T-helper 2 cell treated with Interferon-gamma antibody and Interleukin-4, amounts not matched to agents 5 μg/mL and 100 μg/mL, for 36 hours (primary cell): ENCODE measurements around the gene NHS.

ENCODE experiments used
- DNase-seq: peaks from one replicate; pipeline ENCODE4 v3.0.0; 2021; ENCODE audit warnings: low spot score
- H3K27ac Mint-ChIP-seq: one replicate; pipeline ENCODE4 v1.8.0; 2021; ENCODE audit warnings: mild to moderate bottlenecking, mixed read lengths
- H3K27me3 Mint-ChIP-seq: one replicate; pipeline ENCODE4 v1.8.0; 2021; ENCODE audit warnings: low read depth, mixed read lengths
- H3K36me3 Mint-ChIP-seq: one replicate; pipeline ENCODE4 v1.8.0; 2021; ENCODE audit warnings: low read depth, mixed read lengths
- H3K4me1 Mint-ChIP-seq: one replicate; pipeline ENCODE4 v1.8.0; 2021; ENCODE audit warnings: low read depth, mixed read lengths
- H3K4me3 Mint-ChIP-seq: one replicate; pipeline ENCODE4 v1.8.0; 2022; ENCODE audit warnings: mild to moderate bottlenecking, moderate library complexity, mixed read lengths
- H3K9me3 Mint-ChIP-seq: one replicate; pipeline ENCODE4 v1.8.0; 2021; ENCODE audit warnings: mixed read lengths

The NHS gene

DNA sequence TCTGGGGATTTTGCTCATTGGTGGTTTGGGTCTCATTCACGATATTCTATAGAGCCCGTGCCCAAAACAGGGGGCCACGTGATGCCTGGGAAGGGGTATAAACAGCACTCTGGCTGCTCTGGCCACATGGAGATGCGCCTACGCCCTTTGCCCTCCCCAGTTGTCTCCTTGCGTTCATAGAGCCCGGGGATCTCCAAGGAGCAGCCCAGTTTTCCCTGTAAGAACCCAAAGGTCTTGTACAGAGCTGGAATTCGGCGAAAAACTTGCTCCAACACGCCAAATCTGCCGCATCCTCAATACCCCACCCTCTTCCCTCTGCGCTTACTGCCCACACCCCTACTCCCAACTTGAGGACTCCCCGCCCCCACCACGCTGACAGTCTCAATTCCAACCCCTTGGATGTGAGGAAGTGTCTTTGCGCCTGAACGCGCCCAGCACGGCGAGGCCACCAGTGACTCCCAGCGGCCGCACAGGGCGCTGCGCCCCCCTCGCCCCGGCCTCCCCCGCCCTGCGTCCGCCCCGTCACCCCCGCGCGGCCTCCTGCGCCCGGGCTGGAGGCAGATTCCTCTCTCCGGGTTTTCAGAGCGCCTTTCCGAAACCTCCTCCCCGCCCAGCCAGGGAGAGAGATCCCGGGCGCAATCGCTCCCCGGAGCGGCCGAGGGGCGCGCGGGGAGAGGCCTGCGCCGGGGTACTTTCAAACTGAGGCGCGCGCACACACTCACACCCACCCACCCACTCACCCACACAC lies at the start of gene NHS:
TSS of gene NHS (plus strand) at position 582 of the 748 bp plus-strand sequence. CDS start 558 bp downstream, outside the sequence.
- DNase-seq: no peak
- Mint-ChIP-seq H3K36me3 (no peaks in the 10 kb centered on the region), H3K27ac (no peak within 1 kb of the TSS), H3K4me1 (no peaks in the 10 kb centered on the region), H3K27me3 (peaks cover 38% of the 10 kb centered on the region), H3K9me3 (no peaks in the 10 kb centered on the region), H3K4me3 (no peak within 1 kb of the TSS)

DNA sequence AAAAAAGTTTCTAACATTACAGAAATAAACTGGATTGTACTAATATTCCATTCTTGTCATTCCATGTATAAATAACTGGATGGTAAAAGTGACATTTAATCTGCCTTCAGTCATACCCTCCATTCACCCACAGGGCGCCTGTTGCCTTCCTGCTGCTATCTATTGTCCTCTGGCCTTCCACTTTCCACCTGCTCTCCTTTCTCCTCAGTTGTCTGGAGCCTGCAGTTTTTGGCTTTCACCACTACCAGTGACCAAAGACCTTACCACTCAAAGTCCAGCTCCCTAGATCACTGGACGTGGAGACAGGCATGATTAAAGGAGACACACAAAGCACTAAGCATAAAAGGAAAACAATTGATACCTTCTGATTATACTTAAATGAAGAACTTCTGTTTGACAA lies 46.2 kb upstream of the NHS start:
- H3K27ac Mint-ChIP-seq: no peak overlapping the region
- no peaks in the 10 kb centered on the region for H3K27me3 Mint-ChIP-seq
- H3K4me1 Mint-ChIP-seq: no peaks in the 10 kb centered on the region
- H3K9me3 Mint-ChIP-seq: no peaks in the 10 kb centered on the region
- no peak overlapping the region for H3K4me3 Mint-ChIP-seq
- no peak for DNase-seq
- no peaks in the 10 kb centered on the region for H3K36me3 Mint-ChIP-seq

GRCh38 chrX:17336377-17336776 lies 38.6 kb upstream of the NHS start:
- Mint-ChIP-seq H3K4me1 (no peaks in the 10 kb centered on the region), H3K36me3 (no peaks in the 10 kb centered on the region), H3K27me3 (no peaks in the 10 kb centered on the region), H3K4me3 (no peak overlapping the region), H3K9me3 (no peaks in the 10 kb centered on the region), H3K27ac (no peak overlapping the region)
- no peak for DNase-seq

GRCh38 chrX:17355976-17356375 lies 19.0 kb upstream of the NHS start:
- Mint-ChIP-seq H3K4me1 (no peaks in the 10 kb centered on the region), H3K9me3 (no peaks in the 10 kb centered on the region), H3K4me3 (no peak overlapping the region), H3K36me3 (no peaks in the 10 kb centered on the region), H3K27ac (no peak overlapping the region), H3K27me3 (no peaks in the 10 kb centered on the region)
- DNase-seq: no peak

DNA sequence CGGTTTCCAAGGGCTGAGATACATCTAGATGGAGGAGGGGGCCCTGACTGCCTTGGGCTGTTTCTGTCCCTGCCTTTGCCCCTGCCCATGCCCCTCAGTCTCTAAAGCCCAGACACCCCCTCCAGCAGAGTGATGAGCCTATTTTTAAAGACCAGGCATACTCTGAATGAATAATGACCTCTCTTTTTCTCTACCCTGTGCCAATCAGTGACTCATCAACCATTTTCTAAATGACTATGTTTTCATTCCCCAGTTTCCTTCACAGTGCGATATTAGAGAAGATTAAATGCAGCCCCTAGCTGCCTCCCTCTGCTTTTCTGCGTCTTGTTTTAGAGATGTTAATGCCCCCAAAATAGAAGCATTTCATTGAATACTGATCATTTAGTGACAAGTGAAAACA lies 15.5 kb upstream of the NHS start:
- Mint-ChIP-seq H3K27ac (no peak overlapping the region), H3K4me1 (no peaks in the 10 kb centered on the region), H3K36me3 (no peaks in the 10 kb centered on the region), H3K27me3 (no peaks in the 10 kb centered on the region), H3K4me3 (no peak overlapping the region), H3K9me3 (no peaks in the 10 kb centered on the region)
- DNase-seq: no peak

GRCh38 chrX:17361620-17362019 lies 13.4 kb upstream of the NHS start:
- Mint-ChIP-seq H3K4me1 (no peaks in the 10 kb centered on the region), H3K27ac (no peak overlapping the region), H3K36me3 (no peaks in the 10 kb centered on the region), H3K9me3 (no peaks in the 10 kb centered on the region), H3K4me3 (no peak overlapping the region), H3K27me3 (no peaks in the 10 kb centered on the region)
- no peak for DNase-seq

GRCh38 chrX:17368002-17368401 lies 7.0 kb upstream of the NHS start:
- DNase-seq: no peak
- Mint-ChIP-seq H3K4me1 (no peaks in the 10 kb centered on the region), H3K27me3 (peaks cover 8% of the 10 kb centered on the region), H3K9me3 (no peaks in the 10 kb centered on the region), H3K36me3 (no peaks in the 10 kb centered on the region), H3K27ac (no peak overlapping the region), H3K4me3 (no peak overlapping the region)

DNA sequence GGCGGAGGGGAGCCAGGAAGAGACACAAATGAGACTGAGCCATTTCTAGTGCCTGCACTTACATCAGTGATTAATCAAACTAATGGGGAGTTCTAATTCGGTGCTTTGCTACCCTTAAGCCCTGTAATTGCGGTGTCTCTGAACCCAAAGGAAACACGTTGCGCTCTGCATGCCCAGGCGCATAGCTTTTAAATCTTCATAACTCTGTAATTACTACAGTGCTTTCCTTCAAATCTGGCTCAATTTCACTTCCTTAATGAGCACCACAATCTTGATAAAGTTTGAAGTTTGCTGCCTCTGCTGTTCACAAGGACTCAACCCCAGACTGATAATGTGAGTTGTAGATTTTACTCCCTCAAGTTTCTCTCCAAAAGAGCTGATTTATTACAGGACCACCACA lies 5.7 kb upstream of the NHS start:
- DNase-seq: no peak
- Mint-ChIP-seq H3K36me3 (no peaks in the 10 kb centered on the region), H3K4me3 (no peak overlapping the region), H3K27me3 (peaks cover 11% of the 10 kb centered on the region), H3K4me1 (no peaks in the 10 kb centered on the region), H3K9me3 (no peaks in the 10 kb centered on the region), H3K27ac (no peak overlapping the region)

- Mint-ChIP-seq H3K4me3 (no peak overlapping the region), H3K36me3 (no peaks in the 10 kb centered on the region), H3K4me1 (no peaks in the 10 kb centered on the region), H3K27ac (no peak overlapping the region), H3K27me3 (peaks cover 17% of the 10 kb centered on the region), H3K9me3 (no peaks in the 10 kb centered on the region)
- DNase-seq: no peak
These were observed 4.8 kb upstream of the NHS start for GRCh38 chrX:17370191-17370590.

DNA sequence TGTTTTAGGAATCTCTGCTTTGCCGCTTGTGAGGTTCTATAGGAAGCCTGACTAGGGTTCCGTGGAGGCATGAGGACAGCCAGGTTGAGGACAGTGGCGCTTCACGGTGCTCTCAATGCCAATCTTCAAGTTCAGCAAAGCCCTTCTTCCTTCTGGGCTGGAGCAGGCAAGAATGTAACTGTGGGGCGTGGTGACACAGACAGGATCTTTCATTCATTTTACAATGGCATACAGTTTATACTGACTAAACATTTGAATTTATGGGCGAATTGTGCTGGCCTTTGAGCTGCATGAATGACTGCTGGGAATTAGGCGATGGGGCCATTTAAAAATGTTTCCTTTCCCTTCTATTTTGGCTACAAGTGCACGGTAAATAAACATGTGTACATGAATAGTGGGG lies 2.9 kb upstream of the NHS start:
- no peaks in the 10 kb centered on the region for H3K36me3 Mint-ChIP-seq
- H3K4me1 Mint-ChIP-seq: no peaks in the 10 kb centered on the region
- H3K4me3 Mint-ChIP-seq: no peak overlapping the region
- H3K27ac Mint-ChIP-seq: no peak overlapping the region
- H3K27me3 Mint-ChIP-seq: peaks cover 21% of the 10 kb centered on the region
- no peak for DNase-seq
- H3K9me3 Mint-ChIP-seq: no peaks in the 10 kb centered on the region

DNA sequence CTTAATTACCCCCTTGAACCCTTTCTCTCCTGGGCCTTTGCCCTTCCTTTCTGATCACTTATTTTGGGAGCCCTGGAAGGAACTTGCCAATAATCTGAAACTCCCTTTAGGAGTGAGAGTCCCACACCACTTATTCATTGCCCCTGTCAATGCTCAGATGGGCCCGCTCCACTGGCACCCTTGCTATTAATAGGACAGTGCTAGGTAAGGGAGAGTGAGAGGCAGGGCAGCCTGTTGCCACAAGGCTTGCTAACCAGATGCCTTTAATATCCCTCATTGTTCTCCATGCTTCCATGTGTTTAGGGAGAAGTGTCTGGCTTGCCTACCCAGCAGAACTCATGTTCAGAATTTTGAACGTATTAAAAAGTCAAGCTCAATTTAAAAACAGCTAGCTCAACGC lies 1.7 kb upstream of the NHS start:
- Mint-ChIP-seq H3K27ac (no peak overlapping the region), H3K9me3 (no peaks in the 10 kb centered on the region), H3K4me3 (no peak overlapping the region), H3K36me3 (no peaks in the 10 kb centered on the region), H3K27me3 (peaks cover 33% of the 10 kb centered on the region), H3K4me1 (no peaks in the 10 kb centered on the region)
- DNase-seq: no peak

DNA sequence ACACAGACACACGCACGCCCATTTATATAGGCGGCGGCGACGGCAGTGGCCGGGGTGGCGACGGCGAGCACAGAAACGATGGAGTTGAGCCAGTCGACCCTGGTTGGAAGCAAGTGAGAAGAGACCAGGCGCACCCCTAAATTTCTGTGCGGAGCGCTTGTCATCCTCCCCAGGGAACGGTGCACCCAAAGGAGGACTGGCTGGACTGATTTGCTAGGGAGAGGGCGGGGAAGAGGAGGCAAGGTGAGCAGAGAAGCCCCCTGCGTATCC lies 302 bp downstream of the NHS start:
- Mint-ChIP-seq H3K36me3 (no peaks in the 10 kb centered on the region), H3K27ac (no peak overlapping the region), H3K4me3 (no peak overlapping the region), H3K27me3 (peaks cover 38% of the 10 kb centered on the region), H3K9me3 (no peaks in the 10 kb centered on the region), H3K4me1 (no peaks in the 10 kb centered on the region)
- no peak for DNase-seq

- no peak overlapping the region for H3K27ac Mint-ChIP-seq
- no peaks in the 10 kb centered on the region for H3K4me1 Mint-ChIP-seq
- no peak overlapping the region for H3K4me3 Mint-ChIP-seq
- H3K27me3 Mint-ChIP-seq: peaks cover 40% of the 10 kb centered on the region
- no peak for DNase-seq
- H3K9me3 Mint-ChIP-seq: peaks cover 3% of the 10 kb centered on the region
- no peaks in the 10 kb centered on the region for H3K36me3 Mint-ChIP-seq
These were observed 834 bp downstream of the NHS start for GRCh38 chrX:17375637-17376430.

DNA sequence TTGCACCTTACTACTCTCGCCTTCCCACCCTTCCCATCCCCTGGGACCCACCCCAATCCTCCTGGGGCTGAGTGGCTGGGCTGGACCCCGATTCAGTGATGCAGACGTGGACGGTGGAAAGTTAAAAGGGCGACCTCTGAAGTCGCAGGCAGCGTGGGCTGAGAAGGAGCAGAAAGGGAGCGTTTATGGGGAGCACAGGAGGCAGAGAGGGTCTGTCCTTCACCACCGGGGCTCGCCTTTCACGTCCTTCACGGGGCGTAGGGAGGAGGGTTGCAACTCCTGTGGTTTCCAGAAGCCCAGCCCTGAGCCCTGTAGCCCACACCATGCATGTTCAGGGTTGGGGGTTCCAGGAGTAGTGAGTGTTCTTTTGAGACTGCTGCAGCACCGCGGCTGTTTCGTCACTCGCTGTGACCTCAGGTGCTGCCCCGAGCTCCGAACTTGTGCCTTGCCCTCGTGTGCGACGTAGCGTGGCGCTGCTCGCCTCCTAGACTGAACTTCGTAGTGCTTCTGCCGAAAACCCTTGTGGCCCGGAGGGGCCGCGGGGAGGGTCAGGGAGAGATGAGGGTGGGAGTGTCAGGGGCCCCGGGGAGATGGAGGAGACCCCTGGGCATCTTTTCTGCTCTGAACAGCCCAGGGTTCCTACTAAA lies 1.6 kb downstream of the NHS start:
- Mint-ChIP-seq H3K4me1 (no peaks in the 10 kb centered on the region), H3K4me3 (no peak overlapping the region), H3K27me3 (peaks cover 41% of the 10 kb centered on the region), H3K36me3 (no peaks in the 10 kb centered on the region), H3K27ac (no peak overlapping the region), H3K9me3 (peaks cover 4% of the 10 kb centered on the region)
- no peak for DNase-seq
